Prostate gland (tissue), 2 donors: ENCODE results near the gene ZNF563. TPM values are rescaled to one million over a fixed set of nuclear protein-coding genes. Genes with fewer than 3 reads are reported as not detected.

ENCODE experiments used
- DNase-seq: peaks from one replicate; pipeline ENCODE4 v3.0.0-alpha.2; 2019; ENCODE audit warnings: low spot score
- H3K27ac ChIP-seq, 2 donors: fragments of 200-600 bp; sonication (generic); 2 replicates each; pipeline ENCODE4 v1.5.1; 2017 to 2019
- H3K27me3 ChIP-seq: fragments of 200-600 bp; sonication (generic); replicated peaks from 2 replicates; pipeline ENCODE4 v1.5.1; 2019; ENCODE audit not compliant: insufficient read depth
- H3K36me3 ChIP-seq, 2 donors: fragments of 200-600 bp; sonication (generic); 1 replicate in 1 of 2; 2 replicates in 1 of 2; pipeline versions ENCODE4 v1.5.1 to v1.8.1; 2017 to 2019
- H3K4me1 ChIP-seq: fragments of 200-600 bp; sonication (generic); replicated peaks from 2 replicates; pipeline ENCODE4 v1.5.1; 2019
- H3K4me3 ChIP-seq, 2 donors: fragments of 200-600 bp; sonication (generic); 2 replicates each; pipeline ENCODE4 v1.5.1; 2017 to 2019
- H3K9me3 ChIP-seq: fragments of 200-600 bp; sonication (generic); 2 replicates; pipeline ENCODE4 v1.5.1; 2017
- POLR2A ChIP-seq: fragments of 450-650 bp; IDR thresholded peaks from one replicate; pipeline ENCODE4 v1.6.1; 2016; ENCODE audit warnings: antibody characterized with exemption, mild to moderate bottlenecking
- POLR2AphosphoS5 ChIP-seq: sonication (generic); formaldehyde crosslinking; IDR thresholded peaks from one replicate; pipeline ENCODE4 v1.6.1; 2017; ENCODE audit warnings: antibody characterized with exemption
- WGBS: methylation state at CpG from one replicate; pipeline ENCODE4 v1.1.5; 2018; 5-methylcytosine and 5-hydroxymethylcytosine counted together
- intact Hi-C: fragments of 100-400 bp; cut with DNase I; formaldehyde crosslinking; loops from one replicate; pipeline ENCODE4 v1.14.2; 2022
- total RNA-seq, 2 donors: library from RNA; depleted of rRNA; stranded (reverse); fragments of >200 nt; gene quantifications; one replicate each; pipeline ENCODE4 v1.1.0, GENCODE V29; 2016
- TF ChIP-seq, protein P1 (sequence below), 4 experiments: fragments of 200-600 bp in 2 of 4; fragments of 450-650 bp in 2 of 4; sonication (generic) in 2 of 4; IDR thresholded peaks; 1 replicate in 3 of 4; 2 replicates in 1 of 4; pipeline ENCODE4 v1.5.1; 2016 to 2019; ENCODE audit warnings: antibody characterized with exemption in 4 of 4, mild to moderate bottlenecking in 2 of 4, moderate library complexity in 2 of 4

Gene ZNF563
- 10 to 100 TPM; 16.7 to 23.6 TPM for total RNA-seq

DNA sequence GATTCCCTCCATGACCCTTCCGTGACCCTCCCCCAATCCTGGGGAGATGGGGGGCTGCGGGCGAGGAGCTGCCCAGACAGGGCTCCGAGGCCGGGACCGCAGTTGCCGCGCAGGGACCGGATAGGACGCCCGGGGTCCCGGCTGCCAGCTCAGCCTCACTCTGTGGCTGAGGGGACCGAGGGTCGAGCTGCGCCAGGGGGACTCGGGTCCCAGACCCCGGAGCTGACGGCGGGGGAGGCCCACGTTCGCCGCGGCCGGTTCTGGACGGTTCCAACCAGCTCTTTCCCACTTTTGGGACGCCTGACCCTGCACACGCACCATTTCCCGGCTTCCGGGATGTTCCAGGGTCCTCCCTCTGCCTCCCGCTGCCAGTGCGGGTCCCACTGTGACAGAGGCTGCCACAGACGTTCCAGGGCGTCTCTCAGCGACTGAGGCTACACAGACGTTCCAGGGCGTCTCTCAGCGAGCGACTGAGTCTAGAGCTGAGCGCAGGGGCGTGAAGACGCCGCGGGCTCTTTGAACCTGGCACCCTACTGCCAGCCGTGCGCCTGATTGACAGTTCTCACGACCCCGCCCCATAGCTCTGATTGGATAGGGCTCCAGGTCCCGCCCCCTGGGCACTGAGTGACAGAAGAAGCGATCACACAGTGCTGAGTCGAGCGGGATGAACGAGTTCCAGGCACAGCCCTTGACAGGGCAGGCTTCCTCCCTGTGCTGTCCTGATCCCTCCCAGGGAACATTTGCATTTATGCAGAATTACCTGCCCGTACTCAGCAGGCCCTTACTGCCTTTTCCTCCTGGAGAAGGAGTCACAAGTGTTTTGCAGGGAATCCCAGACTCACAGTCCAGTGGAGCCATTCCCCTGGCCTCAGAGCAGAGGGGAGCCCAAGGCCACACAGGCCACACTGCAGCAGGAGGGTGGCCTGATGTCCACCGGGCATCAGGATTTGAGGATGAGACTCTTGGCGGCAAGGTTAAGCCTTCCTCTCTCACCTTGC lies at the start of gene ZNF563:
TSS of gene ZNF563 (minus strand) at position 472 of the 998 bp plus-strand sequence. CDS start at position 321, 151 bp downstream.
- Histone ChIP-seq H3K36me3 (no peaks in the 10 kb centered on the region), H3K4me3 (peak within 1 kb of the TSS; percentile 88 to 90), H3K4me1 (no peaks in the 10 kb centered on the region), H3K27ac (peak within 1 kb of the TSS; percentile 94 to 97), H3K27me3 (no peaks in the 10 kb centered on the region), H3K9me3 (no peaks in the 10 kb centered on the region)
- 1% methylated on average over 54 of the region's 55 CpGs for WGBS
- peak; percentile 98 for DNase-seq
- TF ChIP-seq, protein P1, sequence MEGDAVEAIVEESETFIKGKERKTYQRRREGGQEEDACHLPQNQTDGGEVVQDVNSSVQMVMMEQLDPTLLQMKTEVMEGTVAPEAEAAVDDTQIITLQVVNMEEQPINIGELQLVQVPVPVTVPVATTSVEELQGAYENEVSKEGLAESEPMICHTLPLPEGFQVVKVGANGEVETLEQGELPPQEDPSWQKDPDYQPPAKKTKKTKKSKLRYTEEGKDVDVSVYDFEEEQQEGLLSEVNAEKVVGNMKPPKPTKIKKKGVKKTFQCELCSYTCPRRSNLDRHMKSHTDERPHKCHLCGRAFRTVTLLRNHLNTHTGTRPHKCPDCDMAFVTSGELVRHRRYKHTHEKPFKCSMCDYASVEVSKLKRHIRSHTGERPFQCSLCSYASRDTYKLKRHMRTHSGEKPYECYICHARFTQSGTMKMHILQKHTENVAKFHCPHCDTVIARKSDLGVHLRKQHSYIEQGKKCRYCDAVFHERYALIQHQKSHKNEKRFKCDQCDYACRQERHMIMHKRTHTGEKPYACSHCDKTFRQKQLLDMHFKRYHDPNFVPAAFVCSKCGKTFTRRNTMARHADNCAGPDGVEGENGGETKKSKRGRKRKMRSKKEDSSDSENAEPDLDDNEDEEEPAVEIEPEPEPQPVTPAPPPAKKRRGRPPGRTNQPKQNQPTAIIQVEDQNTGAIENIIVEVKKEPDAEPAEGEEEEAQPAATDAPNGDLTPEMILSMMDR (IDR thresholded peaks at IDR 0.05): no peak
- TF ChIP-seq POLR2AphosphoS5: peak; percentile 97
- peak; percentile 95 for TF ChIP-seq POLR2A
- intact Hi-C loops: loop anchor here (1.0 kb wide), 1 partner anchor 39 kb away; the partner anchor contains the start of gene ZNF44

DNA sequence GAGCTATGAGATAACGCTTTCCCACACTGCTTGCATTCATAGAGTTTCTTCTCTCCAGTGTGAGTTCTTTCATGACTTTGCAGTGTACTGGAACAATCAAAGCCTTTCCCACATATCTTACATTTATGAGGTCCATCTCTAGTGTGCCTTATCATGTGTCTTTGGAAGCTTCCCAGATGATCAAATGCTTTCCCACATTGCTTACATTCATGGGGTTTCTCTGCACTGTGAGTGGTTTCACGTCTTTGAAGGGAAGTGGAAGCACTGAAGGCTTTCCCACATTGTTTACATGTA lies 47.0 kb upstream of the ZNF563 start:
- Histone ChIP-seq H3K27ac (no peak overlapping the region), H3K36me3 (no peaks in the 10 kb centered on the region), H3K4me3 (no peak overlapping the region), H3K4me1 (no peaks in the 10 kb centered on the region), H3K27me3 (no peaks in the 10 kb centered on the region), H3K9me3 (no peaks in the 10 kb centered on the region)
- intact Hi-C loops: no loop called here
- DNase-seq: no peak
- WGBS: 71% methylated on average over 2 of the region's 2 CpGs
- TF ChIP-seq POLR2A: no peak
- TF ChIP-seq, protein P1 (IDR thresholded peaks at IDR 0.05): no peak
- TF ChIP-seq POLR2AphosphoS5: no peak

DNA sequence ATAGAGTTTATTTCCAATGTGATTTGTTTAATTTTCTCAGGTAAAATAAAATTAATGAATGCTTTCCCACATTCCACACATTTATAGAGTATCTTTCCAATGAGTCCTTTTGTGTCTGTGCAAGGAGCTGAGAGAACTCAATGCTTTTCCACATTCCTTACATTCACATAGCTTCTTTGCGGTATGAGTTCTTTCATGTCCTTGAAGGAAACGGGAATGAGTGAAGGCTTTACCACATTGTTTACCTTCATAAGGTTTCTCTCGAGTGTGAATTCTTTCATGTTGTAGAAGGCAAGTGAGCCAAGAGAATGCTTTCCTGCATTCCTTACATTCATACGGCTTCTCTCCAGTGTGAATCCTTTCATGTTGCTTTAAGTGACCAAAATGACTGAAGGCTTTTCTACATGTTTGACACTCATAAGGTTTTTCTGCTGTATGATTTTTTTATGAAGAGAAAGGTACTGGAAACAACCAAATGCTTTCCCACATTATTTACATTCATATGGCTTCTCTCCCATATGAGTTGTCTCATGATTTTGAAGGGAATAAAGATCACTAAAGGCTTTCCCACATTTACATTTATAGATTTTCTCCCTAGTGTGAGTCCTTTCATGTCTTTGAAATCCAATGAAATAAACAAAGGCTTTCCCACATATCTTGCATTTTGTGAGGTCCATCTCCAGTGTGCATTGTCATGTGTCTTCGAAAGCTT lies 46.5 kb upstream of the ZNF563 start:
- intact Hi-C loops: no loop called here
- Histone ChIP-seq H3K4me1 (no peaks in the 10 kb centered on the region), H3K36me3 (no peaks in the 10 kb centered on the region), H3K9me3 (no peaks in the 10 kb centered on the region), H3K27me3 (no peaks in the 10 kb centered on the region), H3K27ac (no peak overlapping the region), H3K4me3 (no peak overlapping the region)
- 90% methylated on average over 5 of the region's 5 CpGs for WGBS
- no peak for DNase-seq
- TF ChIP-seq, protein P1 (IDR thresholded peaks at IDR 0.05): no peak
- TF ChIP-seq POLR2AphosphoS5 (no peak), POLR2A (no peak)

DNA sequence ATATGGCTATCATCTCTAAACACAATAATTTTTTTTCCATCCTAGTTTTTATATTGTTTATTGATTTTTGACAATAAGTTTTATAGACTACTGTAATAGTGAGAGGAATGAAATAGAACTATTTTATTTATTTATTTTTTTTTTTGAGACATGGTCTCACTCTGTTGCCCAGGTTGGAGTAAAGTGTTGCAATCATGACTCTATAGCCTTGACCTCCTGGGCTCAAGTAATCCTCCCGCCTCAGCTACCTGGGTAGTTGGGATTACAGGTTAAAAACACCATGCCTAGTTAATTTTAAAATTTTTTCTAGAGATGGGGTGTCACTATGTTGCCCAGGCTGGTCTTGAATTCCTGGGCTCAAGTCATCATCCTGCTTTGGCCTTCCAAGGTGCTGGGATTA lies 40.6 kb upstream of the ZNF563 start:
- intact Hi-C loops: no loop called here
- no peak for DNase-seq
- H3K4me3 ChIP-seq: no peak overlapping the region
- H3K9me3 ChIP-seq: no peaks in the 10 kb centered on the region
- H3K36me3 ChIP-seq: no peaks in the 10 kb centered on the region
- no peaks in the 10 kb centered on the region for H3K4me1 ChIP-seq
- H3K27ac ChIP-seq: no peak overlapping the region
- TF ChIP-seq, protein P1 (IDR thresholded peaks at IDR 0.05): no peak
- TF ChIP-seq POLR2A (no peak), POLR2AphosphoS5 (no peak)
- 97% methylated on average over 1 of the region's 1 CpG for WGBS
- no peaks in the 10 kb centered on the region for H3K27me3 ChIP-seq
